Stimulated activated CD8-positive, alpha-beta memory T cell treated with anti-CD3 and anti-CD28 coated beads, Interleukin-12 subunit alpha, Interleukin-12 subunit beta, amount 100 ng/mL, for 24 hours (primary cell): ENCODE data around the gene DENND1A.
"Not testable (repeated sequence)": the region's sequence is repeated elsewhere in the genome, so short reads cannot be mapped to it uniquely, and the experiment has no call there.

Experiments used
- DNase-seq: peaks from one replicate; pipeline ENCODE4 v3.0.0-alpha.2; 2020; ENCODE audit errors: extremely low read depth

DENND1A gene

DNA sequence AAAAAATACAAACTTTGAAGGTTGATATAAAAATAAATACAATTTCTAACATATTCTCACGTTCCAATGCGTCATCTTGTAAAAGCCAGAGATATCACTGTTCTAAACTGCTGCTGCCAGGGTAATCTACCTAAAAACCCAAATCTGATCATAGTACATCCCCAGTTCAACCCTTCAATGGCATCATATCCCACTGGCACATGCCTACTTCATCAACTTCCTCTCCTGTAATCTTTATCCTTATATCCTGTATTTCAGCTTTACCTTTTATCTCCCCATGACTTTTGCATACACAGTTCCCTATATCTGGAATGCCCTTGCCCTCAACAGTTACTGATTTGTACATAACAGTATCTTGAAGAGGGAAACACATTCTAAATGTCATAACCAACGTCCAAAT lies 7.5 kb downstream of the DENND1A start:
- DNase-seq, result no peak

DNA sequence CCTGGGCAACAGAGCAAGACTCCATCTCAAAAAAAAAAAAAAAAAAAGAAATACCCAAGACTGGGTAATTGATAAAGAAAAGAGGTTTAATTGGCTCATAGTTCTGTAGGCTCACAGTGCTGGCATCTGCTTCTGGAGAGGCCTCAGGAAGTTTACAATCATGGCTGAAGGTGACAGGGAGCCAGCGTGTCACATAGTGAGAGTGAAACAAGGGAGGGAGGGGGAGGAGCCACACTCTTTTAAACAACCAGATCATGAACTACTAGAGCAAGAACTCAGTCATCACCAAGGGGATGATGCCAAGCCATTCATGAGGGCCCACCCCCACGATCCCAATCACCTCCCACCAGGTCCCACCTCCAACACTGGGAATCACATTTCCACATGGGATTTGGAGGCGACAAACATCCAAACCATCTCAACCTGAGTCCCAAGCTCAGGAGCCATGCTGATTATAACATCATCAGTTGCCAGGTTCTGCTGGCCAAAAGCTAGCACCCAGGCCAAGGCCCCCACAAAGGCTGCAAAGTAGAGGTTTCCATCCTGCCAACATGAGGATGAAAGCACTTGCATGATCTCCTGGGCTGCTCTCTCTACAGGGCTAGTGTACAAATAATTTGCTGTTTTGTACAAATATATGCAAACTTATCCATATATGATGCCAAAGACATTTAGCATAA lies 15.3 kb downstream of the DENND1A start:
- DNase-seq, result no peak

- DNase-seq, result no peak
Measured at GRCh38 chr9:123912167-123912897, 17.6 kb downstream of the DENND1A start.

- DNase-seq, result no peak
Measured at GRCh38 chr9:123911024-123911423, 18.9 kb downstream of the DENND1A start.

GRCh38 chr9:123909192-123909591 lies 20.7 kb downstream of the DENND1A start:
- DNase-seq, result not testable (repeated sequence)

- not testable (repeated sequence) for DNase-seq
Measured at GRCh38 chr9:123903550-123903949, 26.4 kb downstream of the DENND1A start.

DNA sequence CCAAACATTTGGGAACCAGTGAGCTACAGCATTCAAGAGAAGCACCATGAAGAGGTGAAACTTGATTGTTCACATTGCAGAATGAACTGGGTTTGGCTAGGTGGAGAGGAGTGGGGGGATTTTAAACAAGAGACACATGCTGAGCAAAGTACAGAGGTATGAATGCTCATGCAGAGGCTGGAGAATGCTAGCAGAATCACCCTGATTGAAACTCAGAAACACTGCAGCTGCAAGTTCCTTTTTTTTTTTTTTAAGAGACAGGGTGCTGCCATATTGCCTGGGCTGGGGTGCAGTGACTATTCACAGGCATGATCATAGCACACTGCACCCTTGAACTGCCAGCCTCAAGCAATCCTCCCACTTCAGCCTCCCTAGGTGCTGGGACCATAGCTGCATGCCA lies 35.1 kb downstream of the DENND1A start:
- no peak for DNase-seq

DNA sequence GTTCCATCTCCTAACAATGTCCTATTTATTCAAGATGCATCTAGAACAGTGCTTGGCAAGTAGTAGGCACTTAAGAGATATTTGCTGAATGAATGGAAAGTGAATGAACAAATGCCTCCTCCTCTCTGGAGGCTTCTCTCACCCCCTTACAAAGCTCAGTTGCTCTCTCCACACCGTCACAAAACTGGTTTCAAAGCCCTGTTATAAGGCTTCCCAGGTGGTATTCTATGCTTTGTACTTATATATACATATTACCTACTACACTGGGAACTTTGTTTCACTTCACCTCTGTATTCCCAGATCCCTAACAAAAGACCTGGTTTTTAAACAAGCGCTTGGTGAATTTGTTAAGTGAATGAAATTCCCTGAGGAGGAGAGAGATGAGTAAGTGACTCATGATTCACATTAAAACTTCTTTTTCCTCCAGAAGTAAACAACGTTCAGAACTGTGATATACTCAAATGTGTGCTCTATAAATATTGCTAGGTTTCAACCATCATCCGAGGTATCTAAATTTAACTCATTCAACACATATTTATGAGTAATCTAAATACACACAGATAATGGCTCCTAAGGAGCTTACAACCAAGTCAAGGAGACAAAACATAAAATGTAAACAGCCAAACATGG lies 36.0 kb downstream of the DENND1A start:
- no peak for DNase-seq

DNA sequence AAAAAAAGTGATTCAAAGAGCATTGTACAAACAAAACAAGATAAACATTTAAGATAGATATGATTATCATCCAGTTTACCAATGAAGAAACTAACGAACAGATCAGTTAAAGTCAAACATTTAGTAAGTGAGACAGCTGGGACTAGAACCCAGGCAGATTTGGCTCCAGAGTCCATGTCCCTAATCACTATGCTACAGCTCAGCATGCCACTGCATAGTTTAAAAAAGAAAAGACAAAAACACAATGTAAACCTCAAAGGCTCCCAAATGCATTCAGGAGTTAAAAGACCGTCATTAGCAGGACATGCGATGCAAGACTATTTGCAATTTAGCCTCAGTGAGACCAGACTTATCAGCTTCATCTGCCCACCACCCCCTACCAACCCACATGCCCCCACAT lies 36.8 kb downstream of the DENND1A start:
- no peak for DNase-seq

- DNase-seq, result no peak
Measured at GRCh38 chr9:123887837-123888236, 42.1 kb downstream of the DENND1A start.

DNA sequence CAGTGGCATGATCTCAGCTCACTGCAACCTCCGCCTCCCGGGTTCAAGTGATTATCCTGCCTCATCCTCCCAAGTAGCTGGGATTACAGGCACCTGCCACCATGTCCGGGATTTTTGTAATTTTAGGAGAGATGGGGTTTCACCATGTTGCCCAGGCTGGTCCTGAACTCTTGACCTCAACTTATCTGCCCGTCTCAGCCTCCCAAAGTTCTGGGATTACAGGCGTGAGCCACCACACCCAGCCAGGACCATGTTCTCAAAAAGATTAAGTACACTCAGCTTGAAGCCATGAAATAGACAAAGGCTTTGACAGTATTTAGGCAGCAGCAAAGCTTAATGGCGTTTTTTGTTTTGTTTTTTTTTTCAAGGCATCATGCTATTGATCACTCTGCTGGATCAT lies 44.1 kb downstream of the DENND1A start:
- DNase-seq, result not testable (repeated sequence)

GRCh38 chr9:123883634-123884033 lies 46.3 kb downstream of the DENND1A start:
- no peak for DNase-seq

GRCh38 chr9:123881604-123882003 lies 48.3 kb downstream of the DENND1A start:
- no peak for DNase-seq

GRCh38 chr9:123880420-123880819 lies 49.5 kb downstream of the DENND1A start:
- DNase-seq, result no peak

- DNase-seq, result no peak
Measured at GRCh38 chr9:123876750-123877149, 53.2 kb downstream of the DENND1A start.

GRCh38 chr9:123872710-123873109 lies 57.2 kb downstream of the DENND1A start:
- DNase-seq, result no peak

- no peak for DNase-seq
Measured at GRCh38 chr9:123871781-123872180, 58.1 kb downstream of the DENND1A start.

GRCh38 chr9:123868002-123868401 lies 61.9 kb downstream of the DENND1A start:
- DNase-seq, result no peak

DNA sequence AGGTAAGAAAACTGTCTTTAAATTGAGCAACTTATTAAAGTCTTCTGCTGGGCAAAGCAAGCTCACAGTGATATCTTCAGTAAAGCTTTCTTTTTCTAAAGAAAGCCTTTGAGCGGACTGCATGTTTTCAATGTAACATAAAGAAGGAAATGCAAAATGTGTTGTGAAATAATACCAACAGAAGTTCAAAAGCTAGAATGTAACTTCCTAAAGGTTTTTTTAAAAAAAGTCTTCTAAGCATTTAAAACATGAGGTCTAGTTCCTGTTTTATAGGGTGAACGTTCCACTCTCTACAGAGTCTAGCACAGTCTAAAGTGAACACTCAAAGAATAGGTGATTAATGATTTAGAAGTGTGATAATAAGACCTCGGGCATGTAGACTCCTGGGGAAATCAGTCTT lies 62.9 kb downstream of the DENND1A start:
- no peak for DNase-seq

- DNase-seq, result no peak
Measured at GRCh38 chr9:123866497-123866896, 63.4 kb downstream of the DENND1A start.

DNA sequence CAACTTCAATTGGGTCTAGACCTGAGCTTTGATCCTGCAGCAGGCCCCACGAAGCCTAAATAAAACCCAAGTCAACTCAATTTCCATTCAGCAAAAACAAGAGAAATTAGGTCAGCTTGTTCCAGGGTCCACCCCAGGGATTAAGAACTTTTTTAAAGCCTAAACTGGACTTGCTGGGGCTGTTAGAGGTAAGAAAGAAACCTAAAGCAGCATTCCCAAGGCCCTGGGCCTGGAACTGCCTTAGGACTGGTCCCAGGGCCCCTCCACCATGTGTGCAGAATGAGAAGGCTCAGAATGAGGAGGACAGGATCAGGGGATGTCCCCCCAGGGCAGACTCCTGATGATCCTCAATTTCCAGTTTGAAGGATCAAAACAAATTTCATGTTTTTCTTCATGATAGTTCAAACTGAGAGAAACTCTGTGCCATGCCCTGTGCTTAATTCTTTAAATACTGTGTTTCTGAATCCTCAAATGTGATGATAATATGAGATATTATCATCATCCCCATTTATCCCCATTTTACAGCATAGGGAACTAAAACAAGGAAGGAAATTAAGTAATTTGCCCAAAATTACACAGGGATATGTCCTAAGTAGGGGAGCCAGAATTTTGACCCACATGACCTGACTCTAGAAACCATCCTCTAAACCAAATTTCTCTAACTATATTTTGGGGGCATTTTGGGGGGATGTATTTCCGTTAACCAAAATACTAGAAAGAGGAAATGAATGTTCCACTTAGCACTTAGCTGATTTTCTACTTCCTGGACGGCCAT lies 64.5 kb downstream of the DENND1A start:
- no peak for DNase-seq

GRCh38 chr9:123864251-123864650 lies 65.7 kb downstream of the DENND1A start:
- DNase-seq, result no peak
